PC-3 (cell line): Measurements from ENCODE around the gene KXD1. TPM values are rescaled to one million over a fixed set of nuclear protein-coding genes. Genes with fewer than 3 reads are reported as not detected.

Experiments used
- ATAC-seq: fragments of 200-7000 bp; cut with Tn5 transposase; 2 replicates; pipeline ENCODE4 v1.9.1; 2020; ENCODE audit warnings: mild to moderate bottlenecking, moderate library complexity
- BruUV-seq: library from RNA; stranded (reverse); fragments of 400-500 nt; replicated peaks from 2 replicates; lab custom pipeline; 2021; lab: Mats Ljungman, UMichigan
- CTCF ChIA-PET: fragments of 300-600 bp; sonication (Branson Sonifier 250); formaldehyde crosslinking; loops from one replicate; lab custom pipeline; 2022; ENCODE audit warnings: antibody characterized with exemption; lab: Charles Lee
- POLR2A ChIA-PET: fragments of 300-600 bp; sonication (Branson Sonifier 250); formaldehyde crosslinking; loops from one replicate; lab custom pipeline; 2022; ENCODE audit warnings: antibody characterized with exemption; ENCODE audit not compliant: unreplicated experiment; lab: Charles Lee
- DNase-seq: peaks from one replicate; pipeline ENCODE4 v3.0.0-alpha.2; 2015
- H2AFZ ChIP-seq: fragments of 300-600 bp; sonication (generic); 2 replicates; pipeline ENCODE4 v1.6.0; 2016; ENCODE audit warnings: antibody characterized with exemption, low read length
- H3F3A ChIP-seq: fragments of 300-600 bp; sonication (generic); one replicate; pipeline ENCODE4 v1.6.0; 2017; ENCODE audit warnings: antibody characterized with exemption, low read length, control low read depth, mild to moderate bottlenecking; ENCODE audit not compliant: unreplicated experiment
- H3K27ac ChIP-seq: fragments of 300-600 bp; sonication (generic); 2 replicates; pipeline ENCODE4 v1.5.1; 2016; ENCODE audit warnings: mild to moderate bottlenecking, low read length
- H3K27me3 ChIP-seq: fragments of 300-600 bp; sonication (generic); 2 replicates; pipeline ENCODE4 v1.6.1; 2016; ENCODE audit warnings: low read length, mixed read lengths
- H3K36me3 ChIP-seq: fragments of 300-600 bp; sonication (generic); 2 replicates; pipeline ENCODE4 v1.6.1; 2016; ENCODE audit warnings: low read depth, mixed run types, low read length, mixed read lengths
- H3K4me1 ChIP-seq: fragments of 300-600 bp; sonication (generic); 2 replicates; pipeline ENCODE4 v1.5.1; 2016; ENCODE audit warnings: low read length; ENCODE audit not compliant: insufficient read depth
- H3K4me2 ChIP-seq: fragments of 300-600 bp; sonication (generic); 2 replicates; pipeline ENCODE4 v1.6.0; 2016; ENCODE audit warnings: low read length
- H3K4me3 ChIP-seq: fragments of 300-600 bp; sonication (generic); 2 replicates; pipeline ENCODE4 v1.5.1; 2016; ENCODE audit warnings: mild to moderate bottlenecking, low read length, mixed read lengths
- H3K79me2 ChIP-seq: fragments of 300-600 bp; sonication (generic); 2 replicates; pipeline ENCODE4 v1.6.1; 2017; ENCODE audit warnings: low read length, mixed read lengths
- H3K9ac ChIP-seq: fragments of 300-600 bp; sonication (generic); 2 replicates; pipeline ENCODE4 v1.6.0; 2016; ENCODE audit warnings: mild to moderate bottlenecking, low read length
- H3K9me2 ChIP-seq: fragments of 300-600 bp; sonication (generic); replicated peaks from 2 replicates; pipeline ENCODE4 v1.6.1; 2016; ENCODE audit warnings: mixed run types, low read length, mixed read lengths
- H3K9me3 ChIP-seq: fragments of 300-600 bp; sonication (generic); 2 replicates; pipeline ENCODE4 v1.6.1; 2016; ENCODE audit warnings: low read length, mixed read lengths
- H4K20me1 ChIP-seq: fragments of 300-600 bp; sonication (generic); 2 replicates; pipeline ENCODE4 v1.6.1; 2016; ENCODE audit warnings: low read length, mixed read lengths
- CTCF ChIP-seq: fragments of 300-600 bp; sonication (generic); conservative IDR thresholded peaks from 2 replicates; pipeline ENCODE4 v1.5.1; 2017; ENCODE audit warnings: antibody characterized with exemption, low read depth, mild to moderate bottlenecking, low read length
- EZH2 ChIP-seq: fragments of 300-600 bp; sonication (generic); IDR thresholded peaks from one replicate; pipeline ENCODE4 v1.6.1; 2017; ENCODE audit warnings: antibody characterized with exemption, mild to moderate bottlenecking, low read length; ENCODE audit not compliant: unreplicated experiment
- EZH2phosphoT487 ChIP-seq: fragments of 300-600 bp; sonication (generic); IDR thresholded peaks from 2 replicates; pipeline ENCODE4 v1.6.1; 2018; ENCODE audit warnings: mild to moderate bottlenecking, antibody characterized with exemption, low read length, borderline replicate concordance
- intact Hi-C: fragments of 100-400 bp; cut with micrococcal nuclease; formaldehyde crosslinking; loops from 2 replicates; pipeline ENCODE4 v1.9.0; 2023
- total RNA-seq: library from RNA; depleted of rRNA; stranded (reverse); fragments of >200 nt; gene quantifications from 2 replicates; pipeline ENCODE4 v1.2.3, GENCODE V29; 2014

Gene KXD1
- total RNA-seq, 1 experiment from 2014 or later, result 137 TPM

- no peaks in the 10 kb centered on the region for H3F3A ChIP-seq
- ATAC-seq, result no peak
- no peaks in the 10 kb centered on the region for H3K36me3 ChIP-seq
- H3K9me3 ChIP-seq, result no peaks in the 10 kb centered on the region
- H3K27ac ChIP-seq, result no peak overlapping the region
- H3K79me2 ChIP-seq, result no peaks in the 10 kb centered on the region
- H4K20me1 ChIP-seq, result no peaks in the 10 kb centered on the region
- intact Hi-C loops, result loop anchor here (10.0 kb wide), 1 partner anchor 173 kb away; no protein-coding TSS in a partner anchor
- H3K27me3 ChIP-seq, result peaks cover 23% of the 10 kb centered on the region
- no peak for TF ChIP-seq EZH2
- no peak for TF ChIP-seq CTCF
- no peak for TF ChIP-seq EZH2phosphoT487
- no peak overlapping the region for H3K9ac ChIP-seq
- no peaks in the 10 kb centered on the region for H3K4me1 ChIP-seq
- H3K9me2 ChIP-seq, result no peaks in the 10 kb centered on the region
- no peak overlapping the region for H3K4me2 ChIP-seq
- H2AFZ ChIP-seq, result no peak overlapping the region
- CTCF ChIA-PET, result no interaction called here
- no peak overlapping the region for H3K4me3 ChIP-seq
- BruUV-seq, result no TSS peak
- POLR2A ChIA-PET, result no interaction called here
- no peak for DNase-seq
These were observed 44.2 kb downstream of the KXD1 start for GRCh38 chr19:18601875-18602274.

GRCh38 chr19:18603255-18603957 is 45.7 kb downstream of the KXD1 start:
- H2AFZ ChIP-seq, result no peak overlapping the region
- no peaks in the 10 kb centered on the region for H3K36me3 ChIP-seq
- H3K4me3 ChIP-seq, result no peak overlapping the region
- intact Hi-C loops, result loop anchor here (10.0 kb wide), 1 partner anchor 171 kb away; no protein-coding TSS in a partner anchor
- no peaks in the 10 kb centered on the region for H4K20me1 ChIP-seq
- ATAC-seq (peak; percentile 60), DNase-seq (peak; percentile 15)
- no peaks in the 10 kb centered on the region for H3K9me3 ChIP-seq
- H3K27ac ChIP-seq, result no peak overlapping the region
- no peaks in the 10 kb centered on the region for H3K79me2 ChIP-seq
- peaks cover 36% of the 10 kb centered on the region for H3K27me3 ChIP-seq
- no TSS peak for BruUV-seq
- H3K9me2 ChIP-seq, result no peaks in the 10 kb centered on the region
- ChIA-PET CTCF (no interaction called here), POLR2A (no interaction called here)
- no peaks in the 10 kb centered on the region; the same call in 1 of the 2 replicates for H3K4me1 ChIP-seq
- TF ChIP-seq EZH2phosphoT487 (no peak), CTCF (peak; percentile 25; the same call in 1 of the 2 replicates)
- H3K4me2 ChIP-seq, result no peak overlapping the region
- no peak overlapping the region for H3K9ac ChIP-seq
- no peaks in the 10 kb centered on the region for H3F3A ChIP-seq
